Activated T-helper 2 cell treated with anti-CD3 and anti-CD28 coated beads, Interferon-gamma antibody, Interleukin-2, Interleukin-4, amounts not matched to agents 10 μg/mL and 5 μg/mL and 100 μg/mL, durations not matched to agents 14 hours and 24 hours and 36 hours (primary cell): ENCODE data around the gene SLC7A7. TPM values are rescaled to one million over a fixed set of nuclear protein-coding genes. Genes with fewer than 3 reads are reported as not detected.
"Not testable (repeated sequence)": the region's sequence is repeated elsewhere in the genome, so short reads cannot be mapped to it uniquely, and the experiment has no call there.

Source experiments
- DNase-seq: peaks from one replicate; pipeline ENCODE4 v3.0.0; 2021; ENCODE audit warnings: low spot score
- H3K27ac Mint-ChIP-seq: one replicate; pipeline ENCODE4 v1.8.0; 2021; ENCODE audit warnings: mixed read lengths
- H3K27me3 Mint-ChIP-seq: one replicate; pipeline ENCODE4 v1.8.0; 2021; ENCODE audit warnings: low read depth, mixed read lengths
- H3K36me3 Mint-ChIP-seq: one replicate; pipeline ENCODE4 v1.8.0; 2021; ENCODE audit warnings: low read depth, mixed read lengths
- H3K4me1 Mint-ChIP-seq: one replicate; pipeline ENCODE4 v1.8.0; 2021; ENCODE audit warnings: low read depth, mixed read lengths
- H3K4me3 Mint-ChIP-seq: one replicate; pipeline ENCODE4 v1.8.0; 2021; ENCODE audit warnings: low read depth, mild to moderate bottlenecking, moderate library complexity, mixed read lengths
- H3K9me3 Mint-ChIP-seq: one replicate; pipeline ENCODE4 v1.8.0; 2021; ENCODE audit warnings: mixed read lengths
- intact Hi-C: fragments of 100-400 bp; cut with micrococcal nuclease; formaldehyde crosslinking; loops from one replicate; pipeline ENCODE4 v1.15.1; 2023
- total RNA-seq: library from RNA; stranded (reverse); gene quantifications from 2 replicates; pipeline ENCODE4 v1.2.3, GENCODE V29; 2022

Gene SLC7A7
- total RNA-seq, 1 donor from 2014 or later = not detected

GRCh38 chr14:22768947-22769346, 46.3 kb downstream of the SLC7A7 start:
- peaks cover 27% of the 10 kb centered on the region for H3K4me1 Mint-ChIP-seq
- peak overlapping the region; percentile 15 for H3K4me3 Mint-ChIP-seq
- peaks cover 67% of the 10 kb centered on the region for H3K36me3 Mint-ChIP-seq
- no peaks in the 10 kb centered on the region for H3K27me3 Mint-ChIP-seq
- no peak for DNase-seq
- no peak overlapping the region for H3K27ac Mint-ChIP-seq
- intact Hi-C loops = loop anchor here (10.0 kb wide), 1 partner anchor 54 kb away; no protein-coding TSS in a partner anchor
- no peaks in the 10 kb centered on the region for H3K9me3 Mint-ChIP-seq

- intact Hi-C loops = loop anchor here (2.0 to 10.0 kb wide), 2 partner anchors 52 to 62 kb away; partner anchors contain the start of gene MRPL52
- Mint-ChIP-seq H3K27ac (peak overlapping the region; percentile 91), H3K4me3 (peak overlapping the region; percentile 85), H3K27me3 (no peaks in the 10 kb centered on the region), H3K9me3 (peaks cover 7% of the 10 kb centered on the region), H3K36me3 (peaks cover 69% of the 10 kb centered on the region), H3K4me1 (peaks cover 27% of the 10 kb centered on the region)
- DNase-seq = no peak
Observed at GRCh38 chr14:22767323-22767589, 48.0 kb downstream of the SLC7A7 start.

- Mint-ChIP-seq H3K4me3 (peak within 1 kb of the TSS; percentile 85), H3K27me3 (no peaks in the 10 kb centered on the region), H3K9me3 (peaks cover 11% of the 10 kb centered on the region), H3K27ac (peak within 1 kb of the TSS; percentile 91), H3K4me1 (peaks cover 27% of the 10 kb centered on the region), H3K36me3 (peaks cover 71% of the 10 kb centered on the region)
- peak; percentile 96 for DNase-seq
- intact Hi-C loops = loop anchor here (1.0 to 10.0 kb wide), 3 partner anchors 52 to 177 kb away; partner anchors contain the start of genes DAD1 and MRPL52
Observed at GRCh38 chr14:22766457-22767322, 48.5 kb downstream of the SLC7A7 start, which contains the start of gene OXA1L. OXA1L (plus strand) TSS chr14:22766688; CDS start chr14:22766702, 14 bp downstream.

- H3K36me3 Mint-ChIP-seq = peaks cover 63% of the 10 kb centered on the region
- no peak overlapping the region for H3K27ac Mint-ChIP-seq
- H3K4me3 Mint-ChIP-seq = no peak overlapping the region
- peaks cover 25% of the 10 kb centered on the region for H3K9me3 Mint-ChIP-seq
- H3K4me1 Mint-ChIP-seq = peaks cover 26% of the 10 kb centered on the region
- intact Hi-C loops = loop anchor here (10.0 kb wide), 1 partner anchor 50 kb away; no protein-coding TSS in a partner anchor
- no peaks in the 10 kb centered on the region for H3K27me3 Mint-ChIP-seq
- DNase-seq = no peak
Observed at GRCh38 chr14:22764382-22764781, 50.9 kb downstream of the SLC7A7 start.

GRCh38 chr14:22761734-22762133, 53.5 kb downstream of the SLC7A7 start:
- Mint-ChIP-seq H3K27me3 (peaks cover 1% of the 10 kb centered on the region), H3K36me3 (peaks cover 44% of the 10 kb centered on the region), H3K9me3 (peaks cover 25% of the 10 kb centered on the region), H3K4me1 (peaks cover 11% of the 10 kb centered on the region), H3K27ac (no peak overlapping the region), H3K4me3 (no peak overlapping the region)
- intact Hi-C loops = loop anchor here (10.0 kb wide), 1 partner anchor 47 kb away; no protein-coding TSS in a partner anchor
- DNase-seq = no peak

GRCh38 chr14:22757972-22758650, 57.1 kb downstream of the SLC7A7 start:
- H3K4me1 Mint-ChIP-seq, intact Hi-C loops, H3K27ac Mint-ChIP-seq, DNase-seq, H3K4me3 Mint-ChIP-seq: not testable (repeated sequence)
- H3K9me3 Mint-ChIP-seq = peaks cover 25% of the 10 kb centered on the region
- peaks cover 14% of the 10 kb centered on the region for H3K27me3 Mint-ChIP-seq
- H3K36me3 Mint-ChIP-seq = peaks cover 29% of the 10 kb centered on the region

- no peaks in the 10 kb centered on the region for H3K36me3 Mint-ChIP-seq
- H3K27me3 Mint-ChIP-seq = peaks cover 38% of the 10 kb centered on the region
Observed at GRCh38 chr14:22753586-22753985, 61.6 kb downstream of the SLC7A7 start.

GRCh38 chr14:22752422-22752821, 62.8 kb downstream of the SLC7A7 start:
- H3K27ac Mint-ChIP-seq = no peak overlapping the region
- H3K4me1 Mint-ChIP-seq = peaks cover 21% of the 10 kb centered on the region
- H3K4me3 Mint-ChIP-seq = no peak overlapping the region
- peaks cover 48% of the 10 kb centered on the region for H3K27me3 Mint-ChIP-seq
- intact Hi-C loops = no loop called here
- no peak for DNase-seq
- H3K36me3 Mint-ChIP-seq = no peaks in the 10 kb centered on the region
- H3K9me3 Mint-ChIP-seq = no peaks in the 10 kb centered on the region

More at GRCh38 chr14:22753586-22753985, 61.6 kb downstream of the SLC7A7 start:
- no peak overlapping the region for H3K4me3 Mint-ChIP-seq
- DNase-seq = no peak
- no peaks in the 10 kb centered on the region for H3K9me3 Mint-ChIP-seq
- no peak overlapping the region for H3K27ac Mint-ChIP-seq
- H3K4me1 Mint-ChIP-seq = peaks cover 16% of the 10 kb centered on the region
- intact Hi-C loops = no loop called here

GRCh38 chr14:22748631-22749068, 66.6 kb downstream of the SLC7A7 start:
- Mint-ChIP-seq H3K4me1 (peaks cover 21% of the 10 kb centered on the region), H3K36me3 (no peaks in the 10 kb centered on the region), H3K27ac (no peak overlapping the region), H3K9me3 (no peaks in the 10 kb centered on the region), H3K4me3 (no peak overlapping the region), H3K27me3 (peaks cover 45% of the 10 kb centered on the region)
- no peak for DNase-seq
- intact Hi-C loops = no loop called here

GRCh38 chr14:22748206-22748605, 67.0 kb downstream of the SLC7A7 start:
- no peaks in the 10 kb centered on the region for H3K36me3 Mint-ChIP-seq
- intact Hi-C loops = no loop called here
- H3K4me3 Mint-ChIP-seq = no peak overlapping the region
- DNase-seq = no peak
- H3K27me3 Mint-ChIP-seq = peaks cover 41% of the 10 kb centered on the region
- no peaks in the 10 kb centered on the region for H3K9me3 Mint-ChIP-seq
- H3K27ac Mint-ChIP-seq = no peak overlapping the region
- H3K4me1 Mint-ChIP-seq = peaks cover 21% of the 10 kb centered on the region

GRCh38 chr14:22747769-22748168, 67.5 kb downstream of the SLC7A7 start:
- Mint-ChIP-seq H3K4me3 (no peak overlapping the region), H3K4me1 (peaks cover 17% of the 10 kb centered on the region), H3K9me3 (no peaks in the 10 kb centered on the region), H3K27ac (no peak overlapping the region), H3K36me3 (no peaks in the 10 kb centered on the region), H3K27me3 (peaks cover 39% of the 10 kb centered on the region)
- no peak for DNase-seq
- intact Hi-C loops = no loop called here

- no peak overlapping the region for H3K4me3 Mint-ChIP-seq
- H3K27me3 Mint-ChIP-seq = peaks cover 7% of the 10 kb centered on the region
- peaks cover 6% of the 10 kb centered on the region for H3K36me3 Mint-ChIP-seq
- no peak overlapping the region for H3K27ac Mint-ChIP-seq
- no peaks in the 10 kb centered on the region for H3K9me3 Mint-ChIP-seq
- no peak for DNase-seq
- intact Hi-C loops = no loop called here
- H3K4me1 Mint-ChIP-seq = peaks cover 21% of the 10 kb centered on the region
Observed at GRCh38 chr14:22740020-22740419, 75.2 kb downstream of the SLC7A7 start.

- H3K4me3 Mint-ChIP-seq = no peak overlapping the region
- peaks cover 6% of the 10 kb centered on the region for H3K36me3 Mint-ChIP-seq
- H3K27me3 Mint-ChIP-seq = peaks cover 9% of the 10 kb centered on the region
- intact Hi-C loops = no loop called here
- no peak for DNase-seq
- H3K27ac Mint-ChIP-seq = no peak overlapping the region
- no peaks in the 10 kb centered on the region for H3K9me3 Mint-ChIP-seq
- H3K4me1 Mint-ChIP-seq = peaks cover 21% of the 10 kb centered on the region
Observed at GRCh38 chr14:22739423-22739822, 75.8 kb downstream of the SLC7A7 start.
